HG03139 (cell line): ENCODE data around the gene TEKTIP1.
"Not testable (repeated sequence)": the region's sequence is repeated elsewhere in the genome, so short reads cannot be mapped to it uniquely, and the experiment has no call there.

Experiments used
- ATAC-seq: cut with Tn5 transposase; IDR thresholded peaks from one replicate; pipeline ENCODE4 v1.9.1; 2021; ENCODE audit not compliant: unreplicated experiment

TEKTIP1 gene

DNA sequence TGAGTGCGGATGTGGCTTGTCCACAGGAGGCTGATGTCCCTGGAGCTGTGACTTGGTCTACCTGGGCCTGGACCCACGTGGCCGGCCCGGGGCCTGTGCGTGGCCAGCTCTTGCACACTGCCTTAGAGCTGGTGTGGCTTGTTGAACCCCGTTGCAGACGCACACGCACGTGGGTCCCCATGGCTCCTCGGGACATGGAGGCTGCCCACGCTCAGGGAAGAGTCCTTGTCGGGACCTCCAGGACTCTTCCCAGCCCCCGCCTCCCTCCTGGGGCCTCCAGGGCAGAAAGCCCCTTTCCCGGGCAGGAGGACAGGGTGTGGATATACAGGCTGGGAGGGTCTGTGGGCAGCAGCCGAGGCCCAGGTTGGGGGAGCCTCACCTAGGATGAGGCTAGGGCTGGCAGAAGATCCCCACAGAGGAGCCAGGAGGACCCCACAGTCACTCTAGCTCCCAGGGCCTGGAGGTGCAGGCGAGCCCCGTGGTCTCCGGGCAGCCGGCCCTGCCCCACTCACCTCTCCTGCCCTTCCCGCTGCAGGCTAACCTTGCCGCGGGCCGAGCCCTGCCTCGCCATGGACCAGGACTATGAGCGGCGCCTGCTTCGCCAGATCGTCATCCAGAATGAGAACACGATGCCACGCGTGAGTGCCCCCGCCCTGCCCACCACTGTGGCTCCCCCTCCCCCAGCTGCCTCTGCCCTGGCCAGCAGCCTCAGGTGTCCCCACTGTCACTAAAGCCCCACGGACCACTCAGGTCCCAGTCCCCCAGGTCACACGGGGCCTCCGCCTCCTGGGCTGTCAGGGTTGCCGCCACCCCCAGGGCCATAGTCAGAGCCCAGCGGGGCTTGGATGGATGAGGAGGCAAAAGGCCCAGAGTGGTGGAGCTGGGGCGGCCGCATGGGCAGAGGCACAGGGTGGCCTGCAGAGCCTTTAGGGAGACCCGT lies 16.3 kb upstream of the TEKTIP1 start:
- no peak for ATAC-seq

DNA sequence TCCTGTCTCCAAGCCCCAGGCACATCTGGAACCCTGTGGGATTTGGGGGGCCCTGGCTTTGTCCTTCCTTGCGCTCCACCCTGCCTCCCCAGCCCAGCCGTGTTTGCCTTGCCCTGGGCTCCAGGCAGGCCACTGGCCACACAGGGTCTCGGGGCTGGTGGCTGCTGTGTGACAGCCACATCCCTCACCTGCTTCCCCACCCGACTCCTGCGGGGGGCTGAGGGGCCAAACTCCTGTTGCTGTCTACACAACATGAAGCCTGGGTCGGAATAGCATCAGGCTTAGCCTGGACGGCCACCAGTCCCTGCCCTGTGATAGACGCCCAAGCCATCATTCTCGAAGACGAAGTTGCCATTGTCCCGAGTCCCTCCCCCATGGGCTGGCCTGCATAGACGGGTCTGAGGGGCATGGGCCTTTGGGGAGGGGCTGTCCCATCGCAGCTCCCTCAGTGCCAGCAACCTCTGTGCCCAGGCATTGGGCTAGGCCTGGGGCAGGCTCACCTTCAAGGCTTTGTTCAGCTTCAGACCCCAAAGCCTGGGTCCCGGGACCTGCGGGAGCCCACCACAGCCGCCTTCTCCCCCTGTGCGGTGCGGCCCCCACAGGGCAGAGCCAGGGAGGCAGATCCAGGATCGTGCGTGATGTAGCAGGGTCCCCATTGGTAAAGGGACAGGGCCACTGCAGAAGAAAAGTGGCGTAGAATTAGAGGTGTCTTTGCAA lies 15.5 kb upstream of the TEKTIP1 start:
- no peak for ATAC-seq

DNA sequence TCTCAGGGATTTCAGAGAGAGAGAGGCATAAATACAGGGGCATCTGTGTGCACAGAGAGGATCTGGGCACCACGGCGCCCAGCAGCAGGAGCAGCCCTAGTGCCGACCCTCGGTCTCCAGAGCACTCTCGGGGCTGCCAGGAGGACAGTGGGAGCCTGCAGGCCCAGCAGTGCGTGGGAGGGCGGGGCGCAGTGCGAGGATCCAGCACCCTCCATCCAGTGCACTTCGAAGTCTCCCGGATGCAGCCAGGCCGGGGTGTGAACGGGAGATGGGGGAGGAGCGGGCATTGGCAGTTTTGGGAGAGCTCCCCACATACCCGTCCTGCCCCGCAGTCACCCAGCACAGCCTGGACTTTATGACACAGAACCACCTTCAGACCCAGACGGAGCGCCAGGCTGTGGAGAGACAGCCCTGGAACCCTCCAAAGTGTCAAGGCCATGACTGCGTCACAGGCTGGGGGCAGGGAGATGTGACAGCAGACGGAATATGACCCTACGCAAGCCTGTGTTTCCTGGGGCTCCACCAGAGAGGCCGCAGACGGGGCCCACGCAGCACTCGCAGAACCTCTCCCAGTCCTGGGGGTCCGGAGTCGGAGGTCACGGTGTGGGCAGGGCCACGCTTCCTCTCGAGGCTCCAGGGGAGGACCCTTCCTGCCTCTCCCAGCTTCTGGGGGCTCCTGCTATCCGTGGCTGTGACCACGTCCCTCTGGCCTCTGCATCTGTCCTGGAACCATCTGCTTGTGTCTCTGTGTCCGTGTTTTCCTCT lies 14.7 kb upstream of the TEKTIP1 start:
- ATAC-seq: no peak

DNA sequence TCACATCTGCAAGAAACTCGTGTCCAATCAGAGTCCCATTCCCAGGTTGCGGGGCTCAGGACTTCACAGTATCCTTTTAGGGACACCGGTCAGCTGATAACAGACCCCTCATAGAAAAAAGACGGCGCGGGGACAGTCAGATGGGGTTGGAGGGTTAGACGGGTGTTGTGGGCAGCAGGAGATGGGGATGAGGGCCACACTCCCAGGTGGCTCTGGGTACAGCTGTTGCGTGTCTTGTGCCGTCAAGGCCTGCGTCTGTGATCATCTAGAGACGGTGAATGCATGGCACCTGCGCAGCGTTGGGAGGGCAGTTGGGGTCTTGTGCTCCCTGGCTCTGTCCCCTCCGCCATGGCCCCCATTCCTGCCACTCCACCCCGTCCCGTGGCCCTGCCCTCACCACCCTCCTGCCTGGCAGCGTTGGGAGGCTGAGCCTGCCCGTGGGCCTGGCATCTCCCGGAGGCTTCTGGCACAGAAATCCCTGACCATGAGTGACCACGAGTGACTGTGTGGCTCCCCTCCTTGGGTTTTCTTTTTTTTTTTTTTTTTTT lies 14.0 kb upstream of the TEKTIP1 start:
- ATAC-seq: no peak

DNA sequence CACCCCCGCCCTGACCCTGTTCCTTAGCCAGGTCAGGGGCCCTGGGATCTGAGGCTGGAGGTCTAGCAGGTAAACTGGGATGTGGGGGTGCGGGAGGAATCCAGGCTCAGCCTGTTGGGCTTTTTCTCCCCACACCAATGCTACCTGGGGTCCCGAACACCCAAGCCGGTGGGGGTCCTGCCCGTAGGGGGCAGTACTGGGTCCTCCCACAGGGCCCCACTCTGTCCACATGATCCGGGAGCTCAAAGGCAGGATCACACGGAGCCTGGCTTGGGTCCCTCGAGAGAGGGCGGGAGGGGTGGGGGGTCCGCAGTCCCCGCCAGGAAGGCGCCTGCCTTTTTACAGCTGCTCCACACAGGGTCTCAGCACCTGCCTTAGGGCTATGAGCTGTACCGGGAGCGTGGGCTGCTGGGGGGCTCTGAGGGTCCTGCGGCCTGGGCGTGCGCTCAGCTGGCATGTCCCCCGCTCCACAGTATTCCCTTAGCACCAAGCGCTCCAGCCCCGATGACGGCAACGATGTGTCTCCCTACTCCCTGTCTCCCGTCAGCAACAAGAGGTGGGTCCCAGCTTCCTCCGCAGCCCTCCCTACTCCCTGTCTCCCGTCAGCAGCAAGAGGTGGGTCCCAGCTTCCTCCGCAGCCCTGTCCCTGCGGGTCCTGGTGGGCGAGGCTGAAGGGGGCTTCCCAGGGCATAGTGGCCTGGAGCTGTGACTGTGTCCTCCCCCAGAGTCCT lies 12.3 kb upstream of the TEKTIP1 start:
- no peak for ATAC-seq

DNA sequence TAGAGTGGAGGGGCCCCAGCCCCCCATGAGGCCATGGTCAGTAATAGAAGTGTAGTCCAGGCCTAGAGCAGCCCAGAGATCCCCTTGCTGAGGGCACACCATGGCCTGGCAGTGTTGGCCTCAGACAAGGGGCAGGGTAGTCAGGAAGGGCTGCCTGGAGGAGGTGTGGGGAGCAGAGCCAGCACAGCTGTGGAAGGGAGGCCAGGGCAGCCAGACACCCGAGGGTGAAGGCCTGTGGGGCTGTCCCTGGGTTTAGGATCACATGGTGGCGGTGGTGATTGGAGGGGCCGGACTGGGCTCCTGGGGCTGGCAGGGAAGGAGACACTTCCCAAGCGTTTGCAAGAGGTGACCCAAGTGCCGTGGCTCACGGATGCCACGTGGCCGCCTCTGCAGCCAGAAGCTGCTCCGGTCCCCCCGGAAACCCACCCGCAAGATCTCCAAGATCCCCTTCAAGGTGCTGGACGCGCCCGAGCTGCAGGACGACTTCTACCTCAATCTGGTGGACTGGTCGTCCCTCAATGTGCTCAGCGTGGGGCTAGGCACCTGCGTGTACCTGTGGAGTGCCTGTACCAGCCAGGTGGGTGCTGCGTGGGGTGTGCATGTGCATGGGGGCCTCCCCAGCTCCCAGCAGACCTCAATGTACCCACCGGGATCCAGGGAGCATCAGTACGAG lies 11.6 kb upstream of the TEKTIP1 start:
- ATAC-seq: no peak

DNA sequence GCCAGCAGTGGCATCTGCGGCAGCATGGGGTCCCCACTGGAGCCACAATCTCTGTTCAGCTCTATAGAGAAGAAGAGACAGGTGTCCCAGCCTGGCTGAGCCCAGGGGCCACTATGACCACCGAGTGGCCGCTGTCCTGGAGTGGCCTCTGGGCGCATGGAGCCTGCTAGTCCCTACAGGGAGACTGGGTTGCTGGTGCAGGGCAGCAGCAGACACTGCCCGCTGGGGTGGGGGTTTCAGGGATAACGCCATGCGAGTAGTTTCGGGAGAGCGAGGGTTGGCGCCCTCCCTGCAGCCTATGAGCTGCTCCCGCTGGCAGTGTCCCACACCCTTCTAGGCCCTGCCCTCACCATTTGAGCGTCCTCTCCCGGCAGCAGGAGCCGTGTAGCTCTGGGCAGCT lies 10.9 kb upstream of the TEKTIP1 start:
- no peak for ATAC-seq

DNA sequence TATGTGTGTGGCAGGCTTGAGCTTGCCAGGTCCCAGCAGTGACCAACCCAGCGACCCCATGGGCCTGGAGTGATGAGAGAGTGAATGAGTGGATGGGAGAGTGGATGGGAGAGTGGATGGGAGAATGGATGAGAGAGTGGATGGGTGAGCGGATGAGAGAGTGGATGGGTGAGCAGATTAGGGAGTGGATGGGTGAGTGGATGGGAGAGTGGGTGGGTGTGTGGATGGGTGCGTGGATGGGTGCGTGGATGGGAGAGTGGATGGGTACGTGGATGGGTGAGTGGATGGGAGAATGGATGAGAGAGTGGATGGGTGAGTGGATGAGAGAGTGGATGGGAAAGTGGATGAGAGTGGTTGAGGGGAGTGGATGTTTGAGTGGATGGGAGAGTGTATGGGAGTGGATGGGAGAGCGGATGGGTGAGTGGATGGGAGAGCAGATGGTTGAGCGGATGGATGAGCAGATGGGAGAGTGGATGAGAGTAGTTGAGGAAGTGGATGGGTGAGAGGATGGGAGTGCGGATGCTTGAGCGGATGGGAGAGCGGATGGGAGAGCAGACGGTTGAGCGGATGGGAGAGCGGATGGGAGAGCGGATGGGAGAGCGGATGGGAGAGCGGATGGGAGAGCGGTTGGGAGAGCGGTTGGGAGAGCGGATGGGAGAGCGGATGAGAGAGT lies 10.3 kb upstream of the TEKTIP1 start:
- ATAC-seq: no peak

DNA sequence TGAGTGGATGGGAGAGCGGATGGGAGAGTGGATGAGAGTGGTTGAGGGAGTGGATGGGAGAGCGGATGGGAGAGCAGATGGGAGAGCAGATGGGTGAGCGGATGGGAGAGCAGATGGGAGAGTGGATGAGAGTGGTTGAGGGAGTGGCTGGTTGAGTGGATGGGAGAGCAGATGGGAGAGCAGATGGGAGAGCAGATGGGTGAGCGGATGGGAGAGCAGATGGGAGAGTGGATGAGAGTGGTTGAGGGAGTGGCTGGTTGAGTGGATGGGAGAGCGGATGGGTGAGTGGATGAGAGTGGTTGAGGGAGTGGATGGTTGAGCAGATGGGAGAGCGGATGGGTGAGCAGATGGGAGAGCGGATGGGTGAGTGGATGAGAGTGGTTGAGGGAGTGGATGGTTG lies 9.7 kb upstream of the TEKTIP1 start:
- not testable (repeated sequence) for ATAC-seq

DNA sequence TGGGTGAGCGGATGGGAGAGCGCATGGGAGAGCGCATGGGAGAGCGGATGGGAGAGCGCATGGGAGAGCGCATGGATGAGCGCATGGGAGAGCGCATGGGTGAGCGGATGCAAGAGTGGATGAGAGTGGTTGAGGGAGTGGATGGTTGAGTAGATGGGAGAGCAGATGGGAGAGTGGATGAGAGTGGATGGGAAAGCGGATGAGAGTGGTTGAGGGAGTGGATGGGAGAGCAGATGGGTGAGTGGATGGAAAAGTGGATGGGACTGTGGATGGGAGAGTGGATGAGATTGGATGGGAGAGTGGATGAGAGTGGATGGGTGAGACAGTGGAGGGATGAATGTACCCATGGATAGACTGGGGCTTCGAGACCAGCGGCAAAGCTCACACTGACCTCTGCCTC lies 8.6 kb upstream of the TEKTIP1 start:
- ATAC-seq: no peak

DNA sequence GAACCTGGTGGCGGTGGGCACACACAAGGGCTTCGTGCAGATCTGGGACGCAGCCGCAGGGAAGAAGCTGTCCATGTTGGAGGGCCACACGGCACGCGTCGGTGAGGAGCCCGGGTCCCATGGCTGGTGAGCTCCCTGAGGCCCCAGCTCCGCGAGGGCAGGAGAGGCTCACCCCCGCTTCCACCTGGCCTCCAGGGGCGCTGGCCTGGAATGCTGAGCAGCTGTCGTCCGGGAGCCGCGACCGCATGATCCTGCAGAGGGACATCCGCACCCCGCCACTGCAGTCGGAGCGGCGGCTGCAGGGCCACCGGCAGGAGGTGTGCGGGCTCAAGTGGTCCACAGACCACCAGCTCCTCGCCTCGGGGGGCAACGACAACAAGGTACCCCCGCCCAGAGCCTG lies 7.3 kb upstream of the TEKTIP1 start:
- no peak for ATAC-seq

DNA sequence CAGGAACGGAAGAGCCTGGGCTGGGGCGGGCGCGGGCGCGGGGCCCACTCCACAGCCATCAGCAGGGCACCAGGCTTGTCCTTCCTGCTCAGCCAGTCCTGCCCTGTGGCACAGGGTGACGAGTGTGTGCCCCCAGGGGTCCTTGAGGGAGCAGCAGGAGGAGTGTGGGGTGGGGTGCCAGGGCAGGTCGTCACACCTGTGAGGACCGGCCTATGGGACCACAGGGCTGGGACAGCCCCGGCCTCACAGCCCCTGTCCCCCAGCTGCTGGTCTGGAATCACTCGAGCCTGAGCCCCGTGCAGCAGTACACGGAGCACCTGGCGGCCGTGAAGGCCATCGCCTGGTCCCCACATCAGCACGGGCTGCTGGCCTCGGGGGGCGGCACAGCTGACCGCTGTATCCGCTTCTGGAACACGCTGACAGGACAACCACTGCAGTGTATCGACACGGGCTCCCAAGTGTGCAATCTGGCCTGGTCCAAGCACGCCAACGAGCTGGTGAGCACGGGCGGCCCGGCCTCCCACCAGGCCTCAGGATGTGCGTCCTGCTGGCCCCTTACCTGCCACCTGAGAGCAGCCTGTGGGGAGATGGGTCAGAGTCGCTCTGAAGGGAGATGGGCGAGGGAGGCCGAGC lies 6.7 kb upstream of the TEKTIP1 start:
- ATAC-seq: no peak

DNA sequence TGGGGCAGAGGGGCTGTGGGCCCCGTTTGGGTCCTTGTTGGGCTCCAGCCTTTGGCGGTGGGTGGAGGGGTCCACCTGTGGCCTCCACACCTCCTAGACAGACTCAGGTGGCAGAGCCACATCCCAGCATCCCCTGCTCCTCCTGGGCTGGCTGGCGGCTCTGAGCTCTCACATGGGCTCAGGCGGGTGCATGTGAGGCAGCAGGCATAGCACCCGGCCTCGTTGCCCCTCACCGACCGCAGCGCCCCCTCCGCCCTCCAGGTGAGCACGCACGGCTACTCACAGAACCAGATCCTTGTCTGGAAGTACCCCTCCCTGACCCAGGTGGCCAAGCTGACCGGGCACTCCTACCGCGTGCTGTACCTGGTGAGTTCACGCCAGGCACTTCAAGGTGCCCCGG lies 5.9 kb upstream of the TEKTIP1 start:
- ATAC-seq: no peak

DNA sequence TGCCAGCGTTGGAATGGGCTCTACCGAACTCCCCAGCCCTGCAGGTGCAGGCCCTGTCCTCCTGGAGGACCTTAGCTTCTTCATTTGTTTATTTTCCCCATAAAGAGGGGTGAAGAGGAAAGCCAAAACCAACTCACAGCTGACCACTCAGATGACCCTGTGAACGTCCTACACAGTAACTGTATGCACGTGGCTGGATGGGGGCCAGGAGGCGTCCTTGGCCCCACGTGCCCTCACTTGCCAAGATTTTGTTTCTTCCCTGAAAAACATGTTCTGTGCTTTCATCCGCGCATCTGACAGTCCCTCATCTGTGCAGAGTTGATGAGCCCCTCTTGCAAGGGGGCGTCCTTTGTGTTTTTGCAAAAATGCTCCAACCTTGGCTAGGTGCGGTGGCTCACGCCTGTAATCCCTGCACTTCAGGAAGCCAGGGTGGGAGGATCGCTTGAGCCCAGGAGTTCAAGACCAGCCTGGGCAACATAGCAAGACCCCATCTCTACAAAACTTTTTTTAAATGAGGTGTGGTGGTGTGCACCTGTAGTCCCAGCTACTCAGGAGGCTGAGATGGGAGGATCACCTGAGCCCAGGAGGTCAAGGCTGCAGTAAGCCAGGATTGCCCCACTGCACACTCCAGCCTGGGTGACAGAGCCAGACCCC lies 5.3 kb upstream of the TEKTIP1 start:
- no peak for ATAC-seq

DNA sequence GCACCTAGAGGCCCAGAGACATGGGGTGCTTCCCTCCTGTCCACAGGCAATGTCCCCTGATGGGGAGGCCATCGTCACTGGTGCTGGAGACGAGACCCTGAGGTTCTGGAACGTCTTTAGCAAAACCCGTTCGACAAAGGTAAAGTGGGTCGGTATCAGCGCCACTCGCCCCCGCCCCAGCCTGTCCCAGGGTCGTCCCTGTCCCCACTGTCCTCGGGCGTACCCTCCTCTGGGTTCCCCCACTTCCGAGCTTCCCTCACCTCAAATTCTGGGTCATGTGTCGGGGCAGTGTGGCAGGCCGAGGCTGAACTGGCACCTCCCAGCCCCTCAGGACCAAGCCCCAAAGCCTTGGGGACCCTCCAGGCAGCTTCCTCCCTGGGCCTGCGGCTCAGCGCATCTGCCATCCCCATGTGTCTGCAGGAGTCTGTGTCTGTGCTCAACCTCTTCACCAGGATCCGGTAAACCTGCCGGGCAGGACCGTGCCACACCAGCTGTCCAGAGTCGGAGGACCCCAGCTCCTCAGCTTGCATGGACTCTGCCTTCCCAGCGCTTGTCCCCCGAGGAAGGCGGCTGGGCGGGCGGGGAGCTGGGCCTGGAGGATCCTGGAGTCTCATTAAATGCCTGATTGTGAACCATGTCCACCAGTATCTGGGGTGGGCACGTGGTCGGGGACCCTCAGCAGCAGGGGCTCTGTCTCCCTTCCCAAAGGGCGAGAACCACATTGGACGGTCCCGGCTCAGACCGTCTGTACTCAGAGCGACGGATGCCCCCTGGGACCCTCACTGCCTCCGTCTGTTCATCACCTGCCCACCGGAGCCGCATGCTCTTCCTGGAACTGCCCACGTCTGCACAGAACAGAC lies 4.4 kb upstream of the TEKTIP1 start:
- ATAC-seq: no peak

DNA sequence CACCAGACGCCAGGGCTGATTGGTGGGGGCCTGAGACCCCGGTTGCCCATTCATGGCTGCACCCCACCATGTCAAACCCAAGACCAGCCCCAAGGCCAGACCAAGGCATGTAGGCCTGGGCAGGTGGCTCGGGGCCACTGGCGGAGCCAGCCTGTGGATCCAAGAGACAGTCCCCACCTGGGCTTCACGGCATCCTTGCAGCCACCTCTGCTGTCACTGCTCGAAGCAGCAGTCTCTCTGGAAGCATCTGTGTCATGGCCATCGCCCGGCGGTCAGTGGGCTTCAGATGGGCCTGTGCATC lies 3.8 kb upstream of the TEKTIP1 start:
- ATAC-seq: no peak

DNA sequence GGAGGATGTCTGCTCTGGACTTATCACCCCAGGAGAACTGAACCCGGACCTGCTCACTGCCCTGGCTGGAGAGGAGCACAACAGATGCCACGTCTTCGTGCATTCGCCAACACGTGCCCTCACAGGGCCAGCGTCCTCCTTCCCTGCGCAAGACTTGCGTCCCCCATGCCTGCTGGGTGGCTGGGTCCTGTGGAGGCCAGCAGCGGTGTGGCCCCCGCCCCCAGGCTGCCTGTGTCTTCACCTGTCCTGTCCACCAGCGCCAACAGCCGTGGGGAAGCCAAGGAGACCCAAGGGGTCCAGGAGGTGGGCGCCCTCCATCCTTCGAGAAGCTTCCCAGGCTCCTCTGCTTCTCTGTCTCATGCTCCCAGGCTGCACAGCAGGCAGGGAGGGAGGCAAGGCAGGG lies 3.4 kb upstream of the TEKTIP1 start:
- ATAC-seq: no peak

DNA sequence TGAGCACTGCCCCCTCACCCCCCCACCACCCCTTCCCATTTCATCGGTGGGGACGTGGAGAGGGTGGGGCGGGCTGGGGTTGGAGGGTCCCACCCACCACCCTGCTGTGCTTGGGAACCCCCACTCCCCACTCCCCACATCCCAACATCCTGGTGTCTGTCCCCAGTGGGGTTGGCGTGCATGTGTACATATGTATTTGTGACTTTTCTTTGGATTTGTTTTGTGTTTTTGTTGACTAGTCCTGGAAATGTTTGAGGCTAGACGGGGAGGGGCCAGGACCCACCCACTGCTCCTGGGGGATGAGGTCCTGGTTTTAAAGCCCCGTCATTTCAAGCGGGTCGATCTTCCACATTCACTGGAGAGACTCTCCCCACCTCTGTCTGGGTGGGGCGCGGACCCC lies 3.0 kb upstream of the TEKTIP1 start:
- no peak for ATAC-seq
